ENCODE data around the gene OAT.

DNA sequence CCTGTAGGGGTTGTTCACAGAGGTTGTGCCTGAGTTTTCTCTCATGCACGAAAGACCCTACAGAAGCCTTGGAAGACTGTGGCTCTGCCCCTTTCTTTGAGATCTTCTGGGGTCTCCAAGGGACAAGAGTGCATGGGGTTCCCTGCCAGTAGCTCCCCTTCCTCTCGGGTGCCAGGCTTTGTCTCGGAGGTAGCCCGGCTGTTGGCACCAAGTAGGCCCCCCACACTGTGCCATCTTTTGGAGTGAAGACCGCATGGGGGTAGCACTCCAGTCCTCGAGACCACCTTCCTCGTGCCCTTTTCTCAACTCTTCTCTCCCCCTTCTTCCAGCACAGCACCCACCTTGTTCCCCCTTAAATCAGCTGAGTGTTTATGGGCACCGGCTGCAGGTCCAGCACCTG, 41.6 kb downstream of the OAT start:
- no peak for TF ChIP-seq EZH2 (IDR thresholded peaks at IDR 0.05; ENCODE audit: insufficient read depth, poor library complexity, severe bottlenecking)
- TF ChIP-seq EZH2phosphoT487 (IDR thresholded peaks at IDR 0.05; ENCODE audit: insufficient read depth, low read depth), result no peak

Measured in GM23248 (cell line).